ACC112 (cell line): ENCODE data around the gene HSPBP1.

Experiments used
- H2AFZ ChIP-seq: fragments of 200-600 bp; sonication (generic); one replicate; pipeline ENCODE4 v1.6.0; 2017; ENCODE audit warnings: antibody characterized with exemption, low read length; ENCODE audit not compliant: unreplicated experiment
- H3K27ac ChIP-seq: fragments of 200-600 bp; sonication (generic); 2 replicates; pipeline ENCODE4 v1.5.1; 2014; ENCODE audit warnings: low read depth, mild to moderate bottlenecking, antibody characterized with exemption, low read length, moderate library complexity
- H3K27me3 ChIP-seq: fragments of 200-600 bp; sonication (generic); 2 replicates; pipeline ENCODE4 v1.6.1; 2014; ENCODE audit warnings: mild to moderate bottlenecking, antibody characterized with exemption, low read length, moderate library complexity, mixed read lengths; ENCODE audit not compliant: insufficient read depth
- H3K36me3 ChIP-seq: fragments of 200-600 bp; sonication (generic); 2 replicates; pipeline ENCODE4 v1.6.1; 2016; ENCODE audit warnings: mild to moderate bottlenecking, antibody characterized with exemption, low read length, moderate library complexity, mixed read lengths; ENCODE audit not compliant: insufficient read depth
- H3K4me1 ChIP-seq: fragments of 200-600 bp; sonication (generic); one replicate; pipeline ENCODE4 v1.6.1; 2016; ENCODE audit warnings: low read length, mixed read lengths; ENCODE audit not compliant: insufficient read depth, unreplicated experiment, control insufficient read depth
- H3K4me3 ChIP-seq: fragments of 200-600 bp; sonication (generic); 2 replicates; pipeline ENCODE4 v1.5.1; 2014; ENCODE audit warnings: mild to moderate bottlenecking, low read depth, low read length
- H3K79me2 ChIP-seq: fragments of 200-600 bp; sonication (generic); one replicate; pipeline ENCODE4 v1.6.0; 2016; ENCODE audit warnings: low read length; ENCODE audit not compliant: control insufficient read depth, unreplicated experiment, insufficient read depth

The HSPBP1 gene

DNA sequence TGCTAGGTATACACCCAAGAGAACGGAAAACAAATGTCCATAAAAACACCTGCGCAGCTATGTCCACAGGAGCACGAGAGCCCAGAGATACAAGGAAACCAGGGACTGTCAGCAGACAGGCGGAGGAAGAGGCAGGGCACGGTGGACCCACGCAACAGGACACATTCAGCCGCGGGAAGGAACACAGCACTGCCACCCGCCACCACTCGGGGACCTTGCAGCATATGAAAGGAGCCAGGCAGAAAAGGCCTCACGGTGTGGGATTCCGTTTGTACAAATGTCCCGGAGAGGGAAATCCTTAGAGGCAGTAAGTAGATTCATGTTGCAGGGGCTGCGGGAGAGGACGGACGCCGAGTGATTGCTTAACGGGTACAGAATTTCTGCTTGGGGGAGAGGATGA, 7.8 kb downstream of the HSPBP1 start:
- H3K79me2 ChIP-seq, result no peaks in the 10 kb centered on the region
- no peak overlapping the region for H2AFZ ChIP-seq
- H3K27me3 ChIP-seq, result no peaks in the 10 kb centered on the region
- H3K4me1 ChIP-seq, result no peaks in the 10 kb centered on the region
- no peaks in the 10 kb centered on the region for H3K36me3 ChIP-seq
- H3K4me3 ChIP-seq, result no peak overlapping the region
- H3K27ac ChIP-seq, result no peak overlapping the region

DNA sequence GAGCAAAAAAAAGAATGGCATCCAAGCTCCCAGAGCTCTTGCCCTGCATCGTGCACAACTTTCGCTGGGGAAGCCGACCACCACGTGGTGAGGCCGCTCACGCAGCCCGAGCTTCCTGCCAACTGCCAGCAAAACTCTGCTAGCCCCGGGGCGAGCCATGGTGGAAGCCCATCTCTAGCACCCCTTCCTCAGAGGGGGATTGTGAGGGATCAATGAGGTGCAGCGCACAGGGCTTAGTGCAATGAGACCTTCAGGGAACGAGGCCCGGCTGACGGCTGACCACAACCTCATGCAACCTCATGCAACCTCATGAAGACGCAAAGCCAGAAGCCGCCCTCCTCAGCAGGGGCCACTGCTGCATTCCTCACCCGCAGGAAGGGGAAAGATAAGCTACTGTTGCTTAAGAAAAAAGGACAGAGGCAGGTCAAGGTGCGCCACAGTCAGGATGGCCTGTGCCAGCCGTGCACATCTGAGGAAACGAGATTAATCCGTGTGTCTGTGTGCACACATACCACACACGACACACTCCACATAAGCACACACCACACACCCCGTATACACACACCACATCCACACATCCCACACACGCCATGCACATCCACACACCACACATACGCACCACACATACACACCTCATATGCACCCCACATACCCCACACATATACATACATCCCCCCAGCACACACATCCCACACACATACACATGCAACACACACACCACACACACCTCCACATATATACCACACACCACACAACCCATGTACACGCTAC, 9.6 kb downstream of the HSPBP1 start:
- Histone ChIP-seq H3K4me3 (no peak overlapping the region), H2AFZ (no peak overlapping the region), H3K4me1 (no peaks in the 10 kb centered on the region), H3K27me3 (no peaks in the 10 kb centered on the region), H3K79me2 (no peaks in the 10 kb centered on the region), H3K36me3 (no peaks in the 10 kb centered on the region), H3K27ac (no peak overlapping the region)

DNA sequence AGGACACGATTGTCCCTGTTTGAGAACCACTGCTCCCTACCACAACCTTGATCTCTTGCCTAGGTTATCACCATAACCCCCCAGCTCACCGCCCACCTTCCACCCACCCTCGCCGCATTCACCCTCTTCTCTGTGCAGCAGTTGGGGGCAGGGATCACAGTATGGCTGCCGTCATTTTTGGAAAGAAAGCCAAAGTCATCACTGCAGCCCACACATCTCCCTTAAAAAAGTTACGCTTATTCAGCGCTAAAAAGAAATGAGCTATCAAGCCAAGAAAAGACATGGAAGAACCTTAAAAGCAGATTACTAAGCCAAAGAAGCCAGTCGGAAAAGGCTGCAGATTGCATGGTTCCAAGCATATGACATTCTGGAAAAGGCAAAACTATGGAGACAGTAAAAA, 10.6 kb downstream of the HSPBP1 start:
- H3K36me3 ChIP-seq, result no peaks in the 10 kb centered on the region
- H3K4me3 ChIP-seq, result no peak overlapping the region
- H3K27me3 ChIP-seq, result no peaks in the 10 kb centered on the region
- no peaks in the 10 kb centered on the region for H3K4me1 ChIP-seq
- no peaks in the 10 kb centered on the region for H3K79me2 ChIP-seq
- no peak overlapping the region for H3K27ac ChIP-seq
- no peak overlapping the region for H2AFZ ChIP-seq

DNA sequence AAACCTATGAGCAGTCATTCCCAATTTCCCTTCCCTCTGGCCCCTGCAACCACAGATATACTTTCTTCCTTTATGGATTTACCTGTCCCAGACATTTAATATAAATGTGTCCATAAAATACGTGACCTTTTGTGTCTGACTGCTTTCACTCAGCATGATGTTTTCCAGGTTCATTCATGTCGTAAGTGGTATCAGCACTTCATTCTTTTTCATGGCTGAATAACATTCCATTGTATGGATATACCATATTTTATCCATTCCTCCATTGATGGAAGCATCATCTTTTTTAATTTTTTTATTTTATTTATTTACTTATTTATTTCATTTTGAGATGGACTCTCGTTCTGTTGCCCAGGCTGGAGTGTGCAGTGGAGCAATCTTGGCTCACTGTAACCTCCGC, 13.1 kb downstream of the HSPBP1 start:
- Histone ChIP-seq H3K36me3 (no peaks in the 10 kb centered on the region), H3K4me3 (no peak overlapping the region), H3K79me2 (no peaks in the 10 kb centered on the region), H3K27ac (no peak overlapping the region), H3K4me1 (no peaks in the 10 kb centered on the region), H2AFZ (no peak overlapping the region), H3K27me3 (no peaks in the 10 kb centered on the region)

DNA sequence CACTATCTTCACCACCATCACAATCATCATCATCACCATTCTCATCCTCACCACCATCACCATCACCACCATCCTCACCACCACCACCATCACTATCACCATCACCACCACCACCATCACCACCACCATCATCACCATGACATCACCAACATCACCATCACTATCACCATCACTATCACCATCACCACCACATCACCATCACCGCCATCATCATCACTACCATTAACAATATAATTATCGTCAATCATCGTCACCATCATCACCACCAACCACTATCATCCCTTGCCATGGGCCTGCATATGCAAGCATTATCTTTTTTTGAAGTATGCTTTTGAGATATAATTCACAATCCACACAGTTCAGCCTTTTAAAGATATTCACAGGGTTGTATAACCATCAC, 13.5 kb downstream of the HSPBP1 start:
- no peak overlapping the region for H2AFZ ChIP-seq
- H3K27ac ChIP-seq, result no peak overlapping the region
- H3K4me3 ChIP-seq, result no peak overlapping the region
- H3K79me2 ChIP-seq, result no peaks in the 10 kb centered on the region
- H3K36me3 ChIP-seq, result no peaks in the 10 kb centered on the region
- H3K4me1 ChIP-seq, result no peaks in the 10 kb centered on the region
- no peaks in the 10 kb centered on the region for H3K27me3 ChIP-seq

DNA sequence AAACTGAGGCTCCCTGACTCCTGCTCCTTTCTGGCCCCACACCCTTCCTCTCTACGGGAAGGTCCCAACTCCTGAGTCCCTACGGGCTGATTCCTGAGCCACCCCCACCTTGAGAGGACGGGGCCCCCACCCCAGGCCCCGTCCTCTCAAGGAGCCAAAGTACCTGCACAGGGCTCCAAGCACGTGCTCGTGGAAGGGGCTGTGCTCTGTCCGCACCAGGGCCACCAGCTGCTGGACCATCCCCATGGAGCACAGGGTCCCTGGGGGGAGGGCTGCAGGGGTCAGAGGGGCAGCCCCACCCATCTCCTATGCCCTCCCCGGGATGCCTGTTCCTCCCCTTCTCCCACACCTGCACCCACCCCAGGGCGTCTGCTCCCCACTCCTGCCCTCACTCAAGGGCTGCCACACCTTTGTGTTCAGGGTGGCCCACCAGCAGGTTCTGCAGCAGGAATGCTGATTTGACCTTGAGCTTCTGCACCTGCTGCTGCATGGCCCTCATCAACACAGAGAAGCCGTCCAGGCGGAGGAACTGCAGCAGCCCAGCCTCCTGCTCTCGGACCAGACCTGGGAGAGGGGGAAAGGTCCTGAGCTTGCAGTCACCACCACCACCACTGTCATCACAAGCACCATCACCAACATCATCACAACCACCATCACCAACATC, 14.1 kb downstream of the HSPBP1 start:
- no peak overlapping the region for H3K4me3 ChIP-seq
- no peaks in the 10 kb centered on the region for H3K4me1 ChIP-seq
- H2AFZ ChIP-seq, result no peak overlapping the region
- H3K27ac ChIP-seq, result no peak overlapping the region
- H3K36me3 ChIP-seq, result no peaks in the 10 kb centered on the region
- no peaks in the 10 kb centered on the region for H3K27me3 ChIP-seq
- H3K79me2 ChIP-seq, result no peaks in the 10 kb centered on the region

DNA sequence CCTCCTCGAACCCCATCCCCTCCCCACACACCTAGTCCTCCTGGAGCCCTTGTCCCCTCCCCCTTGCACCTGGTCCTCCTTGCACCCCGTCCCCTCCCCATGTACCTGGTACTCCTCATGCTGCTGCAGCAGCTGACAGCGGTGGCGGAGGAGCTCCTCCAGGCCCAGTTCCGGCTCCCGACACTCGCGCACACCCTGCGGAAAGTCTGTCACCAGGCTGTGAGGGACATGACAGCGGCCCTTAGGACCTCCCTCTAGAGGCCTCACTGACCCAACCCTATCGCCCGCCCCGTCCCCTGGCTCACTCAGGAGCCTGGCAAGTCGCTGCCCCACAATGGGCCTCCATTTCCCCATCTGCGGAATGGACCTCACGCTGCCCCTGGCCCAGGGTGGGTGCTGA, 14.7 kb downstream of the HSPBP1 start:
- no peak overlapping the region for H3K4me3 ChIP-seq
- no peak overlapping the region for H3K27ac ChIP-seq
- no peak overlapping the region for H2AFZ ChIP-seq
- no peaks in the 10 kb centered on the region for H3K4me1 ChIP-seq
- H3K36me3 ChIP-seq, result no peaks in the 10 kb centered on the region
- no peaks in the 10 kb centered on the region for H3K27me3 ChIP-seq
- no peaks in the 10 kb centered on the region for H3K79me2 ChIP-seq

DNA sequence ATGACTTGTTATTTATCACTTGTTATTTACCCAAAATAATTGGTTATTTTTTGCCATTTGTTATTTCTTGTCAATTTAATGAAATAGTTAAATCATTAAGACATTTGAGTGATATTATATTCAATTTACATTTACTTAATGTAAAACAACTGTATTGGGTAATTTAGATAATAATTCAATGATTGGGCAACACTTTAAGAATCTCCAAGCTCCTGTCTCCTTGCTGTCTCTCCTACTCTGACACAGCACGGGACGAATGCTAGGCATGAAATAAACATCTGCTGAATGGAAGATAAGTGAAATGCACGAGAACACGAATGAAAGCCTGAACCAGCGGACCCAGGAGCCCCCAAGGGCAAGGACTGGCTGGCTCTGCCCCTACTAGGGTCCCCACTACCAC, 15.4 kb downstream of the HSPBP1 start:
- no peaks in the 10 kb centered on the region for H3K79me2 ChIP-seq
- H3K4me1 ChIP-seq, result no peaks in the 10 kb centered on the region

DNA sequence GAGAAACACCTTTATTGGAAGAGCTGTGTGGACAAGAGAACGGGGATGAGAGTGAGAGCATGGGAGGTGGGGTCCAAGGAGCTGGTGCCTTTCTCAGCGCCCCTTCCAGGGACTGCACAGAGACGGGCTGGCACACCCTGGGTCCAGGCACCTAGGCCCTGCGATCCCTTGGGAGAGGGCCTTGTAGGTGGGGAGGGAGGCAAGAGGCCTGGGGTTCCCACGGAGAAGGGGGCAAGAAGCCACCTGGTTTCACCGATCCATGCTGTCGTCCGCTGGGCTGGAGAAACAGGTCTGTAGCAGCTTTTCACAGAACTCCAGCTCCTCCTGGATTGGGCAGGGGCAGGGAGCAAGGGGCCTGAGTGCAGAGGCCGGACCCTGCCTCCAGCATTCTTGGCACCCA, 17.6 kb downstream of the HSPBP1 start:
- H3K4me1 ChIP-seq, result no peaks in the 10 kb centered on the region
- H3K4me3 ChIP-seq, result no peak overlapping the region
- no peak overlapping the region for H2AFZ ChIP-seq
- H3K27ac ChIP-seq, result no peak overlapping the region
- no peaks in the 10 kb centered on the region for H3K27me3 ChIP-seq
- H3K79me2 ChIP-seq, result peaks cover 12% of the 10 kb centered on the region
- H3K36me3 ChIP-seq, result no peaks in the 10 kb centered on the region

More for the DNA sequence above, 15.4 kb downstream of the HSPBP1 start:
- Histone ChIP-seq H3K4me3 (no peak overlapping the region), H3K36me3 (no peaks in the 10 kb centered on the region), H3K27me3 (no peaks in the 10 kb centered on the region), H3K27ac (no peak overlapping the region), H2AFZ (no peak overlapping the region)

DNA sequence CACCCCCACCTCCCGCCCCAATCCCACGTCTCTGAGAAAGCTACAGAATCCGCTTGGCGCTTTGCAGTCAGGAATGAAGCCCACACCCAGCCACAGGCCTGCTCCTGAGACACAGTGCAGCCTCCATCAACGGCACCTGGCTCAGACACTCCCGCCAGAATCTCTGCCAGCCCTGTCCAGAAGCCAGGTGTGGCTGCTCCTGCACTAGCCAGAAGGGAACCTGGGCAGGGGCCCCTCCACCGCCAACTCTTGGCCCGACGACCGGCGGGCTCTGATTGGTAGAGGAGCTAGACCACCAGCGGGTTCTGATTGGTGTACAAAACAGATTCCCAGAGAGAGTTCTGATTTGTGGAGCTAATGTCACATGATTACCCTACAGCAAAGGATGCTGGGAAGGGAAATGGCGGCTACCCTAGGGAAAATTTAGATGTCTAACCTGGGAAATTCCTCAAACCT, 18.2 kb downstream of the HSPBP1 start:
- Histone ChIP-seq H3K4me3 (no peak overlapping the region), H3K27me3 (no peaks in the 10 kb centered on the region), H3K4me1 (peaks cover under 1% of the 10 kb centered on the region), H3K36me3 (no peaks in the 10 kb centered on the region), H3K27ac (no peak overlapping the region), H3K79me2 (peaks cover 17% of the 10 kb centered on the region), H2AFZ (no peak overlapping the region)
